Upper lobe of left lung (tissue), 4 donors: ENCODE results near the gene CD164L2.
A peak's percentile ranks its signal among the peaks of the same experiment; 100 is the strongest.

Experiments
- POLR2AphosphoS5 ChIP-seq, 2 donors: sonication (generic); formaldehyde crosslinking; IDR thresholded peaks; one replicate each; pipeline ENCODE4 v1.5.1; 2017; ENCODE audit warnings: antibody characterized with exemption in 2 of 2
- TF ChIP-seq, protein P1 (sequence below), 6 experiments: fragments of 450-650 bp in 4 of 6; fragments of 200-600 bp in 2 of 6; sonication (generic) in 2 of 6; IDR thresholded peaks; one replicate each; pipeline ENCODE4 v1.5.1; 2016 to 2019; ENCODE audit warnings: antibody characterized with exemption in 6 of 6

- TF ChIP-seq POLR2AphosphoS5 (IDR thresholded peaks at IDR 0.05): peak in 1 of 2 donors; percentile 68
- TF ChIP-seq, protein P1, sequence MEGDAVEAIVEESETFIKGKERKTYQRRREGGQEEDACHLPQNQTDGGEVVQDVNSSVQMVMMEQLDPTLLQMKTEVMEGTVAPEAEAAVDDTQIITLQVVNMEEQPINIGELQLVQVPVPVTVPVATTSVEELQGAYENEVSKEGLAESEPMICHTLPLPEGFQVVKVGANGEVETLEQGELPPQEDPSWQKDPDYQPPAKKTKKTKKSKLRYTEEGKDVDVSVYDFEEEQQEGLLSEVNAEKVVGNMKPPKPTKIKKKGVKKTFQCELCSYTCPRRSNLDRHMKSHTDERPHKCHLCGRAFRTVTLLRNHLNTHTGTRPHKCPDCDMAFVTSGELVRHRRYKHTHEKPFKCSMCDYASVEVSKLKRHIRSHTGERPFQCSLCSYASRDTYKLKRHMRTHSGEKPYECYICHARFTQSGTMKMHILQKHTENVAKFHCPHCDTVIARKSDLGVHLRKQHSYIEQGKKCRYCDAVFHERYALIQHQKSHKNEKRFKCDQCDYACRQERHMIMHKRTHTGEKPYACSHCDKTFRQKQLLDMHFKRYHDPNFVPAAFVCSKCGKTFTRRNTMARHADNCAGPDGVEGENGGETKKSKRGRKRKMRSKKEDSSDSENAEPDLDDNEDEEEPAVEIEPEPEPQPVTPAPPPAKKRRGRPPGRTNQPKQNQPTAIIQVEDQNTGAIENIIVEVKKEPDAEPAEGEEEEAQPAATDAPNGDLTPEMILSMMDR (IDR thresholded peaks at IDR 0.05): no peak
These were observed 17.6 kb downstream of the CD164L2 start for GRCh38 chr1:27365372-27366112.
